Fibroblast of skin of right quadriceps (primary cell): ENCODE results near the gene FLNC.
A peak's percentile ranks its signal among the peaks of the same experiment; 100 is the strongest.

Source experiments
- DNase-seq: peaks from one replicate; pipeline ENCODE4 v3.0.0-alpha.2; 2013

FLNC gene

GRCh38 chr7:128845475-128845874, 15.3 kb downstream of the FLNC start:
- no peak for DNase-seq

GRCh38 chr7:128845987-128846386, 15.8 kb downstream of the FLNC start:
- DNase-seq: no peak

GRCh38 chr7:128846781-128847444, 16.7 kb downstream of the FLNC start:
- no peak for DNase-seq

- no peak for DNase-seq
Observed at GRCh38 chr7:128847721-128848211, 17.6 kb downstream of the FLNC start.

GRCh38 chr7:128848289-128849155, 18.3 kb downstream of the FLNC start:
- no peak for DNase-seq

- no peak for DNase-seq
Observed at GRCh38 chr7:128849156-128849515, 18.9 kb downstream of the FLNC start.

- DNase-seq: no peak
Observed at GRCh38 chr7:128849804-128850490, 19.7 kb downstream of the FLNC start.

GRCh38 chr7:128852537-128853254, 22.5 kb downstream of the FLNC start:
- no peak for DNase-seq

GRCh38 chr7:128853799-128854198, 23.6 kb downstream of the FLNC start:
- no peak for DNase-seq

- no peak for DNase-seq
Observed at GRCh38 chr7:128854396-128854795, 24.2 kb downstream of the FLNC start.

GRCh38 chr7:128855559-128855958, 25.4 kb downstream of the FLNC start:
- no peak for DNase-seq

GRCh38 chr7:128856001-128856718, 26.0 kb downstream of the FLNC start:
- DNase-seq: no peak

- no peak for DNase-seq
Observed at GRCh38 chr7:128858380-128859231, 28.4 kb downstream of the FLNC start.

GRCh38 chr7:128859232-128860157, 29.3 kb downstream of the FLNC start:
- no peak for DNase-seq

- DNase-seq: peak; percentile 36
Observed at GRCh38 chr7:128860158-128861073, 30.2 kb downstream of the FLNC start.

GRCh38 chr7:128861957-128862570, 31.9 kb downstream of the FLNC start:
- no peak for DNase-seq

- peak; percentile 97 for DNase-seq
Observed at GRCh38 chr7:128862571-128863432, 32.6 kb downstream of the FLNC start, which contains the start of gene ATP6V1F. Gene ATP6V1F (plus strand): TSS chr7:128862856. CDS start chr7:128862905, 49 bp downstream.
